Measurements from ENCODE around the gene PRR5L.
"Not testable (repeated sequence)": the region's sequence is repeated elsewhere in the genome, so short reads cannot be mapped to it uniquely, and the experiment has no call there.

PRR5L gene

GRCh38 chr11:36314434-36314767, 18.3 kb downstream of the PRR5L start:
- H3K9ac ChIP-seq (ENCODE audit: low read length) = no peak overlapping the region
- 86% methylated on average over 6 of the region's 6 CpGs for WGBS

GRCh38 chr11:36316049-36316448, 20.0 kb downstream of the PRR5L start:
- Histone ChIP-seq H3K9me3 (ENCODE audit: control insufficient read depth, low read length) (no peaks in the 10 kb centered on the region), H3K79me1 (replicated peaks; ENCODE audit: low read length, poor library complexity, severe bottlenecking) (no peaks in the 10 kb centered on the region), H3K18ac (ENCODE audit: low read depth in 1 of 2, low read length in 2 of 2) (no peak overlapping the region), H3K23ac (ENCODE audit: low read length in 2 of 2) (no peak overlapping the region), H2AFZ (ENCODE audit: low read depth, low read length) (no peak overlapping the region), H2BK120ac (ENCODE audit: low read depth, low read length) (no peak overlapping the region), H2AK5ac (ENCODE audit: low read length, severe bottlenecking) (no peak overlapping the region), H3K14ac (ENCODE audit: low read length in 2 of 2) (no peak overlapping the region), H3K4me1 (ENCODE audit: control insufficient read depth, insufficient read depth, low read depth, low read length) (peaks cover 9% of the 10 kb centered on the region), H3K4me2 (ENCODE audit: low read length, poor library complexity, severe bottlenecking) (no peak overlapping the region), H4K8ac (ENCODE audit: low read length) (no peak overlapping the region), H2BK15ac (ENCODE audit: low read depth, poor library complexity, severe bottlenecking) (no peak overlapping the region), H3K27me3 (ENCODE audit: control insufficient read depth in 1 of 2, insufficient read depth in 1 of 2, low read length in 2 of 2) (peaks cover 0 to 59% of the 10 kb centered on the region in 2 experiments), H3K36me3 (ENCODE audit: control insufficient read depth in 1 of 2, insufficient read depth in 2 of 2, low read depth in 1 of 2, low read length in 2 of 2) (no peaks in the 10 kb centered on the region), H3K4me3 (ENCODE audit: insufficient read depth in 1 of 2, low read depth in 1 of 2, low read length in 2 of 2) (no peak overlapping the region), H3K27ac (ENCODE audit: low read length, poor library complexity, severe bottlenecking) (no peak overlapping the region), H4K91ac (ENCODE audit: low read length) (no peak overlapping the region), H2BK12ac (ENCODE audit: low read length in 2 of 2) (no peak overlapping the region), H2BK5ac (ENCODE audit: low read depth, low read length, poor library complexity, severe bottlenecking) (no peak overlapping the region), H3K9ac (ENCODE audit: low read length) (no peak overlapping the region), H3K4ac (ENCODE audit: low read depth in 1 of 2, low read length in 2 of 2) (no peak overlapping the region)
- DNase-seq = no peak
- WGBS = 70% methylated on average over 3 of the region's 3 CpGs

More at GRCh38 chr11:36314434-36314767, 18.3 kb downstream of the PRR5L start:
- Histone ChIP-seq H3K4ac (ENCODE audit: low read depth in 1 of 2, low read length in 2 of 2) (no peak overlapping the region), H2AK5ac (ENCODE audit: low read length, severe bottlenecking) (no peak overlapping the region), H3K4me1 (ENCODE audit: control insufficient read depth, insufficient read depth, low read depth, low read length) (peaks cover 9% of the 10 kb centered on the region), H3K4me3 (ENCODE audit: insufficient read depth in 1 of 2, low read depth in 1 of 2, low read length in 2 of 2) (no peak overlapping the region), H2BK120ac (ENCODE audit: low read depth, low read length) (no peak overlapping the region), H2BK15ac (ENCODE audit: low read depth, poor library complexity, severe bottlenecking) (no peak overlapping the region), H3K18ac (ENCODE audit: low read depth in 1 of 2, low read length in 2 of 2) (no peak overlapping the region), H3K4me2 (ENCODE audit: low read length, poor library complexity, severe bottlenecking) (no peak overlapping the region), H2AFZ (ENCODE audit: low read depth, low read length) (no peak overlapping the region), H3K23ac (ENCODE audit: low read length in 2 of 2) (no peak overlapping the region), H2BK5ac (ENCODE audit: low read depth, low read length, poor library complexity, severe bottlenecking) (no peak overlapping the region), H4K8ac (ENCODE audit: low read length) (no peak overlapping the region), H3K79me1 (replicated peaks; ENCODE audit: low read length, poor library complexity, severe bottlenecking) (no peaks in the 10 kb centered on the region), H3K36me3 (ENCODE audit: control insufficient read depth in 1 of 2, insufficient read depth in 2 of 2, low read depth in 1 of 2, low read length in 2 of 2) (no peaks in the 10 kb centered on the region), H3K14ac (ENCODE audit: low read length in 2 of 2) (no peak overlapping the region), H4K91ac (ENCODE audit: low read length) (no peak overlapping the region), H3K27ac (ENCODE audit: low read length, poor library complexity, severe bottlenecking) (no peak overlapping the region), H3K9me3 (ENCODE audit: control insufficient read depth, low read length) (no peaks in the 10 kb centered on the region), H3K27me3 (ENCODE audit: control insufficient read depth in 1 of 2, insufficient read depth in 1 of 2, low read length in 2 of 2) (peaks cover 0 to 59% of the 10 kb centered on the region in 2 experiments), H2BK12ac (ENCODE audit: low read length in 2 of 2) (no peak overlapping the region)
- DNase-seq = no peak

GRCh38 chr11:36317992-36318391, 21.9 kb downstream of the PRR5L start:
- no peak overlapping the region for H3K9ac ChIP-seq (ENCODE audit: low read length)
- no peak overlapping the region for H2AFZ ChIP-seq (ENCODE audit: low read depth, low read length)
- no peak overlapping the region for H3K4me2 ChIP-seq (ENCODE audit: low read length, poor library complexity, severe bottlenecking)
- no peak overlapping the region for H4K8ac ChIP-seq (ENCODE audit: low read length)
- H3K23ac ChIP-seq (ENCODE audit: low read length in 2 of 2) = no peak overlapping the region
- WGBS = 40% methylated on average over 2 of the region's 2 CpGs
- no peaks in the 10 kb centered on the region for H3K36me3 ChIP-seq (ENCODE audit: control insufficient read depth in 1 of 2, insufficient read depth in 2 of 2, low read depth in 1 of 2, low read length in 2 of 2)
- no peak overlapping the region for H2BK5ac ChIP-seq (ENCODE audit: low read depth, low read length, poor library complexity, severe bottlenecking)
- H3K14ac ChIP-seq (ENCODE audit: low read length in 2 of 2) = no peak overlapping the region
- no peaks in the 10 kb centered on the region for H3K9me3 ChIP-seq (ENCODE audit: control insufficient read depth, low read length)
- no peak overlapping the region for H3K27ac ChIP-seq (ENCODE audit: low read length, poor library complexity, severe bottlenecking)
- H3K18ac ChIP-seq (ENCODE audit: low read depth in 1 of 2, low read length in 2 of 2) = no peak overlapping the region
- no peak overlapping the region for H3K4ac ChIP-seq (ENCODE audit: low read depth in 1 of 2, low read length in 2 of 2)
- no peak overlapping the region for H2BK15ac ChIP-seq (ENCODE audit: low read depth, poor library complexity, severe bottlenecking)
- DNase-seq = no peak
- H3K27me3 ChIP-seq (ENCODE audit: control insufficient read depth in 1 of 2, insufficient read depth in 1 of 2, low read length in 2 of 2) = peaks cover 0 to 50% of the 10 kb centered on the region in 2 experiments
- H3K4me1 ChIP-seq (ENCODE audit: control insufficient read depth, insufficient read depth, low read depth, low read length) = peaks cover 7% of the 10 kb centered on the region
- no peak overlapping the region for H4K91ac ChIP-seq (ENCODE audit: low read length)
- no peak overlapping the region for H2BK120ac ChIP-seq (ENCODE audit: low read depth, low read length)
- no peak overlapping the region for H2AK5ac ChIP-seq (ENCODE audit: low read length, severe bottlenecking)
- H3K79me1 ChIP-seq (replicated peaks; ENCODE audit: low read length, poor library complexity, severe bottlenecking) = no peaks in the 10 kb centered on the region
- H2BK12ac ChIP-seq (ENCODE audit: low read length in 2 of 2) = no peak overlapping the region
- H3K4me3 ChIP-seq (ENCODE audit: insufficient read depth in 1 of 2, low read depth in 1 of 2, low read length in 2 of 2) = no peak overlapping the region

GRCh38 chr11:36324956-36325355, 28.9 kb downstream of the PRR5L start:
- H3K4me2 ChIP-seq (ENCODE audit: low read length, poor library complexity, severe bottlenecking); H3K4me3 ChIP-seq (ENCODE audit: insufficient read depth in 1 of 2, low read depth in 1 of 2, low read length in 2 of 2); H2AFZ ChIP-seq (ENCODE audit: low read depth, low read length); H3K9ac ChIP-seq (ENCODE audit: low read length); H3K23ac ChIP-seq (ENCODE audit: low read length in 2 of 2); H3K27ac ChIP-seq (ENCODE audit: low read length, poor library complexity, severe bottlenecking); H3K27me3 ChIP-seq (ENCODE audit: control insufficient read depth in 1 of 2, insufficient read depth in 1 of 2, low read length in 2 of 2); H3K4me1 ChIP-seq (ENCODE audit: control insufficient read depth, insufficient read depth, low read depth, low read length); H2BK12ac ChIP-seq (ENCODE audit: low read length in 2 of 2); H3K14ac ChIP-seq (ENCODE audit: low read length in 2 of 2); H3K79me1 ChIP-seq (replicated peaks; ENCODE audit: low read length, poor library complexity, severe bottlenecking); H2AK5ac ChIP-seq (ENCODE audit: low read length, severe bottlenecking); H3K9me3 ChIP-seq (ENCODE audit: control insufficient read depth, low read length); H3K36me3 ChIP-seq (ENCODE audit: control insufficient read depth in 1 of 2, insufficient read depth in 2 of 2, low read depth in 1 of 2, low read length in 2 of 2); H2BK15ac ChIP-seq (ENCODE audit: low read depth, poor library complexity, severe bottlenecking); DNase-seq; H3K4ac ChIP-seq (ENCODE audit: low read depth in 1 of 2, low read length in 2 of 2); H2BK5ac ChIP-seq (ENCODE audit: low read depth, low read length, poor library complexity, severe bottlenecking); H3K18ac ChIP-seq (ENCODE audit: low read depth in 1 of 2, low read length in 2 of 2); H2BK120ac ChIP-seq (ENCODE audit: low read depth, low read length); H4K8ac ChIP-seq (ENCODE audit: low read length); H4K91ac ChIP-seq (ENCODE audit: low read length): not testable (repeated sequence)
- WGBS = 95% methylated on average over 15 of the region's 15 CpGs

Measured in mesenchymal stem cell (in vitro differentiated cells and primary cell).